GM12891 (cell line): ENCODE data around the gene CPHXL2. TPM values are rescaled to one million over a fixed set of nuclear protein-coding genes. Genes with fewer than 3 reads are reported as not detected.

Source experiments
- DNase-seq: peaks from one replicate; pipeline ENCODE4 v3.0.0; 2011; ENCODE audit warnings: low spot score; ENCODE audit not compliant: insufficient read length
- FAIRE-seq: peaks from 2 replicates; lab custom pipeline; 2011; peaks lifted over from hg19 to GRCh38; lab: Jason Lieb, UNC
- PAX5 ChIP-seq: IDR thresholded peaks from 2 replicates; pipeline ENCODE4 v1.6.1; 2011; ENCODE audit warnings: low read length, moderate library complexity, mild to moderate bottlenecking; ENCODE audit not compliant: insufficient read depth, severe bottlenecking
- POLR2A ChIP-seq: IDR thresholded peaks from 2 replicates; pipeline ENCODE4 v1.6.1; 2011; ENCODE audit warnings: low read depth, low read length, control low read depth
- POLR2AphosphoS5 ChIP-seq: IDR thresholded peaks from 2 replicates; pipeline ENCODE4 v1.6.1; 2011; ENCODE audit warnings: low read depth, low read length, control low read depth
- POU2F2 ChIP-seq: IDR thresholded peaks from 2 replicates; pipeline ENCODE4 v1.6.1; 2011; ENCODE audit warnings: low read depth, mild to moderate bottlenecking, control low read depth, low read length, moderate library complexity
- SPI1 ChIP-seq: IDR thresholded peaks from 2 replicates; pipeline ENCODE4 v1.6.1; 2011; ENCODE audit warnings: low read depth, low read length, control low read depth
- TAF1 ChIP-seq: IDR thresholded peaks from 2 replicates; pipeline ENCODE4 v1.6.1; 2011; ENCODE audit warnings: low read depth, low read length, control low read depth
- polyA plus RNA-seq: library from polyadenylated mRNA; unstranded; fragments of >200 nt; gene quantifications from one replicate; pipeline ENCODE4 v1.2.1, GENCODE V29; 2012; ENCODE audit warnings: low read depth, missing spikeins, inconsistent platforms; ENCODE audit not compliant: missing spikeins

CPHXL2 gene
- not detected for polyA plus RNA-seq

DNA sequence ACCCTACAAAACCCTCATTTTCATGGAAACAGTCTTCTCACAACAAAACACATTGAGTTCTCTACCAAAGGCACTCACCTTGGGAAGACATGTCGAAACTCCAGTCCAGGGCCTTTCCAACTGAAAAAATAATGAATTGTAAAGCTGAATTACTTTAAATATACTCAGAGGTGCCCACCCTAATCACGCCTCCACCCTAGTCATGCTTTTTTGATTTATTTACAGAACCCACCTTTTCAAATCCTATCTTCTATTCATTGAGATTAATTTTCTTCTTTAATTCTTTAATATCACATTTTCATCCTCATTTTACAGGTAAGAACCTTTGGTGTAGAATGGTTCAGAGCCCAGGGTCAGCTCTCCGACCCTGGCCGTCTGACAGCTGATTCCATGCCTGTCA lies at the start of gene CPHXL2:
Gene CPHXL2 (minus strand): TSS at position 101 of the 400 bp plus-strand sequence. CDS start 10 bp downstream, at position 91.
- no peak for DNase-seq
- TF ChIP-seq SPI1 (no peak), POU2F2 (no peak), TAF1 (no peak), POLR2A (no peak), POLR2AphosphoS5 (no peak), PAX5 (no peak)

DNA sequence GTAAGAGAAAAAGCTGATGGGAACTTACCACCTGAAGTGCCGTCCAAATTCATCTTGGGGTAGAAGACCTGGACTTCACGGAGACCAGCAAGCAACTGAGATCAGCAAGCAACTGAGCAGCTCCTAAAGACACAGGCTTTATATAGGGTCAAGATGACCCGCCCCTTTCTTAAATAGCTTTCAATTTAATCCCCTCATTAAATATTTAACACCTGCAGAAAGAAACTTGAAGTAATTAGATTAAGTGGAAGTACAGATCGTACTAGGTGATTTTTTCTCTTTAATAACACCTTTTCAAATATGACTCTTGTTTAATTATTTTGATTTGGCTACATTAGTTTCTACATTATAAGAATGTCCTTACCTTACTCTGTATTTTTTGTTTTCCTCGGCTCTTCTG lies 49.6 kb upstream of the CPHXL2 start, which contains the start of gene CPHXL:
Gene CPHXL (minus strand): TSS at position 101 of the 400 bp plus-strand sequence. CDS start 48 bp downstream, at position 53.
- no peak for DNase-seq
- FAIRE-seq, result no peak

More for the DNA sequence above, at the start of gene CPHXL2:
- FAIRE-seq, result no peak

DNA sequence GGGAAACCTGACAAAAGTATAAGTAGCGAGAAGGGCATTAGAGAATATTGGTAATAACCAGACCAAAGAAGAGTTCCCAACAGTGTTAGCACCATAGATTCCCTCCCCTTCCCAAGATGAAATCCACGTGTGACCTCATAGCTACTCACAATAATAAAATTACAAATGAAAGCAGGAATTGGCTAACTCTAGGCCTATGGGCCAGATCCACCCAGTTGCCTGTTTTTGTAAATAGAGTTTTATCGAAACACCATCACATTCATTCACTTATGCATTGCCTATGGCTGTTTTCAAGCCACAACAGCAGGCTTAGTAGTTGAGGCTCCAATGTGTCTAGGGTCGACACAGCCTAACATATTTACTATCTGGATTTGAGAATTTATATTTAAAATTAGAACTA lies 41.6 kb upstream of the CPHXL2 start:
- TF ChIP-seq TAF1 (no peak), POLR2AphosphoS5 (no peak), SPI1 (no peak), PAX5 (no peak), POLR2A (no peak), POU2F2 (no peak)
- DNase-seq (no peak), FAIRE-seq (no peak)

More for the DNA sequence above, 49.6 kb upstream of the CPHXL2 start, which contains the start of gene CPHXL:
- TF ChIP-seq PAX5 (no peak), POLR2AphosphoS5 (no peak), POU2F2 (no peak), SPI1 (no peak), POLR2A (no peak), TAF1 (no peak)

DNA sequence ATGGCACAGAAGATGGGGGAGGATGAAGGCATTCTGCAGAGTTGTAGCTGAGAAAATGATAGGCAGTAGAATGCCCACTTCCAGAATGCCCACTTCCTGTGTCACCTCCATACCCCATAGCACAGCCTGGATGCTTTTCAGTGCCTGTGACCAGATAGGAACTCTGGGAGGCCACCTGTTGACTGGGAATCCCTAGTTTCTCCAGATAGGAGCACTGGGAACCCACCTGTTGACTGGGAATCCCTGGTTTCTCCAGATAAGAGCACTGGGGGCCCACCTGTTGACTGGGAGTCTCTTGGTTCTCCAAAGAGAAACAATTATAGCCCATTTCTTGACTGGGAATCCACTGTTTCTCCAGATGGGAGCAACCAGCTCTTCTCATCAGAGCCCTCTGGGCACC lies 37.9 kb upstream of the CPHXL2 start:
- no peak for TF ChIP-seq POLR2AphosphoS5
- no peak for TF ChIP-seq TAF1
- no peak for TF ChIP-seq SPI1
- FAIRE-seq, result no peak
- no peak for DNase-seq

DNA sequence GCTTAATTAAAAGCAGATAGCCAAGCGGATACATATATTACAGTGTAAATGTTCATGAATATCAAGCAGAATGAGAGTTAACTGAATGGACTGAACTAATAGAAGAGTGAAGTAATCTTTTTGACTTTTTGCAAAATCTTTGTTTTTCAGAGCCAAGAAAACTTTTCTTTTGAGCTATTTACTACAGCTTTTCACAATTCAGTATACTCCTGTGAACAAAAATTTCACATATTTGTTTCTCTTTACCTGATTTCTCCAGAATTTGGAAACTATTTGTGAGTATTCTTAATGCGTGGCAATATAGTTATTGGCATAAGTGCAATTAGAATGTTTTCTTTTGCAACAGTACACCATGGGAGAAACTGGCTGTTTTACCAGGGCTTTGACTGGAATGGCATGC lies 33.5 kb upstream of the CPHXL2 start:
- FAIRE-seq (no peak), DNase-seq (no peak)
- TF ChIP-seq PAX5 (no peak), POLR2A (no peak), SPI1 (no peak), POLR2AphosphoS5 (no peak), POU2F2 (no peak), TAF1 (no peak)

DNA sequence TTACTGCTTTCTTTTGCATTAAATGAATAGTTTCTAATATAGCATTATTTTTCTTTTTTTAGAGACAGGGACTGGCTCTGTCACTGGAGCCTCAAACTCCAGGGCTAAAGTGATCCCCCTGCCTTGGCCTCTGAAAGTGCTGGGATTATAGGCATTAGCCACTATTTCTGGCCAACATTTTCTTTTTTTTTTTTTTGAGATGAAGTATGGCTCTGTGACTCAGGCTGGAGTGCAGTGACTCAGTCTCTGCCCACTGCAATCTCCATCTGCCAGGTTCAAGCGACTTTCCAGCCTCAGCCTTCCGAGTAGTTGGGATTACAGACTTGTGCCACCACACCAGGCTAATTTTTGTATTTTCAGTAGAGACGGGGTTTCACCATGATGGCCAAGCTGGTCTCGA lies 26.5 kb upstream of the CPHXL2 start:
- FAIRE-seq, result no peak
- no peak for DNase-seq
- TF ChIP-seq POLR2AphosphoS5, result no peak
- no peak for TF ChIP-seq SPI1
- TF ChIP-seq POLR2A, result no peak
- TF ChIP-seq TAF1, result no peak
- no peak for TF ChIP-seq POU2F2
- no peak for TF ChIP-seq PAX5

DNA sequence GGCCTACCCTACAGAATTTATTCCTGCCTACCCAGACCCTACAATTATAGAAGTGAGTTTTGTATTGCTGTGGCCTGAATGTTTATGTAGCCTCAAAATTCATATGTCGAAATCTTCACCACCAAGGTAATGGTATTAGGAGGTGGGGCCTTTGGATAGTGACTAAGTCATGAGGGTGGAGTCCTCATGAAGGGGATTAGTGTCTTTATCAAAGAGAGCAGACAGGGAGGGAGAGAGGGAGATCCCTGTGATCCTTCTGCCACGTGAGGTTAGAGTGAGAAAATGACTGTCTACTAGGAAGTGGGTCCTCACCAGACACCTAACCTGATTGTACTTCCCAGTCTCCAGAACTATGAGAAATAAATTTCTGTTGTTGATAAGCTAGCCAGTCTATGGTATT lies 25.4 kb upstream of the CPHXL2 start:
- DNase-seq, result no peak
- TF ChIP-seq POLR2A (no peak), POLR2AphosphoS5 (no peak), PAX5 (no peak), SPI1 (no peak), POU2F2 (no peak), TAF1 (no peak)
- FAIRE-seq, result no peak

DNA sequence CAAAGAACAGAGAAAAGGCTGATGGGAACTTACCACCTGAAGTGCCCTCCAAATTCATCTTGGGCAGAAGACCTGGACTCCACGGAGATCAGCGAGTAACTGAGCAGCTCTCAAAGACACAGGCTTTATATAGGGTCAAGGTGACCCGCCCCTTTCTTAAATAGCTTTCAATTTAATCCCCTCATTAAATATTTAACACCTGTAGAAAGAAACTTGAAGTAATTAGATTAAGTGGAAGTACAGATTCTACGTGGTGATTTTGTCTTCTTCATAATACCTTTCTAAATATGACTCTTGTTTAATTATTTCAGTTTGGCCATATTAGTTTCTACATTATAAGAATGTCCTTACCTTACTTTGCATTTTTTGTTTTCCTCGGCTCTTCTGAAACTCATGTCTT lies 24.6 kb upstream of the CPHXL2 start, which contains the start of gene DUXB:
Gene DUXB (minus strand): TSS at position 101 of the 400 bp plus-strand sequence. CDS start 43 bp downstream, at position 58.
- TF ChIP-seq POU2F2 (no peak), SPI1 (no peak), POLR2AphosphoS5 (no peak), POLR2A (no peak), PAX5 (no peak), TAF1 (no peak)
- FAIRE-seq (no peak), DNase-seq (no peak)

DNA sequence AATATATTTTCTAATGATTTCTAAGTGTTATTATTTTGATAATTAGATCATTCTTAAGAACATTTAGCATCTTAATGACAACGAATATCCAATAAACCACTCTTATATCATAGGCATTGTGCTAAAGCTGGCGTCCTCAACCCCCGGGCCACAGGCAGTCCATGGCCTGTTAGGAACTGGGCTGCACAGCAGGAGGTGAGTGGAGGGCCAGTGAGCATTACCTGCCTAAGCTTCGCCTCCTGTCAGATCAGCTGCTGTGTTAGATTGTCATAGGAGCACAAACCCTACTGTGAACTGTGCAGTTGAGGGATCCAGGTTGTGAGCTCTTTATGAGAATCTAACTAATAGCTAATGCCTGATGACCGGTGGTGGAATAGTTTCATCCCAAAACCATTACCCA lies 20.8 kb upstream of the CPHXL2 start:
- TF ChIP-seq SPI1 (no peak), PAX5 (no peak), POLR2A (no peak), POU2F2 (no peak), TAF1 (no peak), POLR2AphosphoS5 (no peak)
- FAIRE-seq, result no peak
- DNase-seq, result no peak

DNA sequence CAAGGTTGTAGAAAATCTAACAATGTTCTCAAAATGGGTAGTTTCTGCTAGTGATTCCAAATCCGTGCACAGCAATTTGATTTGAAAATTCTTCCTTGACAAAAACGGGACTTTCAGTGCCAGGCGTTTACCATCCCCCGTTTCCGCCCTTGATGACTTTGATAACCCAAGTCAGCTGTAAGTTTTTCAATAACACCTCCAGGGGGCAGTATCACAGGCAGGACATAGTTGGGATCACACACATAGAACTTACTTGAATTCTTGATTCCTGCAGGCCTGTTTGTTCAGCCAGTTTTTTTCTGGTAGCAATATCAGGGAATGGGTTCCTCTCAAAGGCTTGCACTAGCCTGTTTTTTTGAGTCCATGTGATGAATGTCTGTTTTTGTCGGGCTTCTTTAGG lies 18.9 kb upstream of the CPHXL2 start:
- no peak for FAIRE-seq

DNA sequence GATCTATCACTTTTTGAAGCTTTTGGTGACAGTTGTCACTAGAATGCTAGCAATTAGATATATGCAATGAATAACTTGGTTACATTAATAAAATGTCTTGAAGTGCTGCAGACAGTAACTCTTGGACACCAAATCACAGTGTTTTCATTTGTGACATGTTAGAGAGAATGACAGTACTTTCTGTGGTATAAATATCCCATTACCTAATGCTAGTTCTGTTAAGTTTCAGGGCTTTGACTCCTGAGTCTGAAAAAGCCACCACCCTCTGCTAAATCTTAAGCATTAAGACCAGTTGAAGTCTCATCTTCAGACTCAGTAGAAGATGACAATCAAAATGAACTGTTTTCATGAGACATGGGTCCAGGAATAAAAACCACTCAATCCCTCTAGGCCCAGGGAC lies 10.6 kb upstream of the CPHXL2 start:
- no peak for TF ChIP-seq SPI1
- no peak for TF ChIP-seq PAX5
- TF ChIP-seq TAF1, result no peak
- TF ChIP-seq POLR2AphosphoS5, result no peak
- TF ChIP-seq POU2F2, result no peak
- no peak for DNase-seq
- no peak for FAIRE-seq

More for the DNA sequence above, 18.9 kb upstream of the CPHXL2 start:
- DNase-seq, result no peak
- no peak for TF ChIP-seq PAX5
- TF ChIP-seq POLR2AphosphoS5, result no peak
- TF ChIP-seq POLR2A, result no peak
- TF ChIP-seq POU2F2, result no peak
- no peak for TF ChIP-seq TAF1
- TF ChIP-seq SPI1, result no peak
